Measurements from ENCODE around the gene PRRT1B. TPM values are rescaled to one million over a fixed set of nuclear protein-coding genes. Genes with fewer than 3 reads are reported as not detected.

Gene PRRT1B
- total RNA-seq, 5 donors from 2014 or later (not counting 1 experiment from before 2014, with no cell fraction given) = not detected

DNA sequence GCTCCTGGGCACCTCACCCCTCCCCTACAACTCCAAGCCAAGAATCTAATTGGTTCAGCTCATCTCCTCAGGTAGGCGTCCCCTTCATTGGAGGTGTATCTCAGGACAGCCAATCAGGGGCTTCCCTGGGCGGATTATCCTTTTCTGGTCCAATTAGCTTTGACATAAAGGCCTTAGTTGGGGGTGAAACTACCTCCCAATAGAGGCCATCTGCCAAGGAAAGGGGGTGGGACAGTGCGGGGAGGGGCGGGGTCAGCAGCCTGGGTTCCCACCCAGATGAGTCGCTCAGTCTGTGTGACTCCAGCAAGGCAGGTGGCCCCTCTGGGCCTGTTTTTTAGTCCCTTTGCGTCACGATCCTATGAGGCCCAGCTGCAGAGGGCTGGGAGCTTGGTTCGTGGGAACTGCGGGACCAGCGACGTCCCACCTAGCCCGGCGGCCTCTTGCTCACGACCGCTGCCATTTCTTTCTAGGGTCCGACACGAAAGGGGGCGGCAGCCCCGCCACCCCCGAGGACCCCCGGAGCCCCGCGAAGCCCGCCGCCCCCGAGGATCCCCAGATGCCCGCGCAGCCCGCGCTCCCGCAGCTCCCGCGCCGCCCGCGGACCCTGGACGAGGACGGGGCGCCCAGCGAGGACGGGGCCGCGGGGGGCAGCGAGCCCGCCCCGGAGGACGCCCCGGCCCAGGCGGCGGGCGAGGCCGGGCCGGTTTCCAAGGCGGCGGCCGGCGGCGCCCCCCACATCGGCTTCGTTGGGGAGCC is 8.9 kb downstream of the PRRT1B start:
- no peaks in the 10 kb centered on the region for H3K36me3 ChIP-seq (ENCODE audit: control insufficient read depth in 2 of 2, extremely low read depth in 1 of 2, insufficient read depth in 1 of 2, low read length in 1 of 2)
- 39% methylated on average over 56 of the region's 60 CpGs for WGBS (ENCODE audit: insufficient coverage)
- Mint-ChIP-seq H3K4me3 (no peak overlapping the region), H3K27me3 (peaks cover 45 to 52% of the 10 kb centered on the region in 2 donors), H3K27ac (no peak overlapping the region), H3K36me3 (peaks cover 3% of the 10 kb centered on the region), H3K4me1 (peaks cover 4 to 5% (median 5%) of the 10 kb centered on the region in 3 donors), H3K9me3 (no peaks in the 10 kb centered on the region)
- DNase-seq = no peak
- H3K27ac ChIP-seq (ENCODE audit: low read length) = no peak overlapping the region
- no peak for ATAC-seq (replicated peaks in 1 of 4)
- H3K4me3 ChIP-seq (ENCODE audit: control insufficient read depth in 1 of 2, extremely low read depth in 1 of 2, low read length in 1 of 2) = no peak overlapping the region
- H3K4me1 ChIP-seq (ENCODE audit: control insufficient read depth in 1 of 2, extremely low read depth in 1 of 2, insufficient read depth in 2 of 2, low read length in 2 of 2) = peaks cover 0 to 5% of the 10 kb centered on the region in 2 experiments
- CTCF ChIA-PET = interaction anchor here (0.5 to 0.7 kb wide), 2 partner anchors 325 to 1799 kb away, joined by 3 to 5 read pairs; no protein-coding TSS in a partner anchor
- no peaks in the 10 kb centered on the region for H3K9me3 ChIP-seq
- POLR2A ChIA-PET = no interaction called here
- H3K27me3 ChIP-seq (replicated peaks in 1 of 2; ENCODE audit: control insufficient read depth in 2 of 2, extremely low read depth in 1 of 2, insufficient read depth in 2 of 2, low read length in 1 of 2) = peaks cover 3 to 39% of the 10 kb centered on the region in 2 experiments

DNA sequence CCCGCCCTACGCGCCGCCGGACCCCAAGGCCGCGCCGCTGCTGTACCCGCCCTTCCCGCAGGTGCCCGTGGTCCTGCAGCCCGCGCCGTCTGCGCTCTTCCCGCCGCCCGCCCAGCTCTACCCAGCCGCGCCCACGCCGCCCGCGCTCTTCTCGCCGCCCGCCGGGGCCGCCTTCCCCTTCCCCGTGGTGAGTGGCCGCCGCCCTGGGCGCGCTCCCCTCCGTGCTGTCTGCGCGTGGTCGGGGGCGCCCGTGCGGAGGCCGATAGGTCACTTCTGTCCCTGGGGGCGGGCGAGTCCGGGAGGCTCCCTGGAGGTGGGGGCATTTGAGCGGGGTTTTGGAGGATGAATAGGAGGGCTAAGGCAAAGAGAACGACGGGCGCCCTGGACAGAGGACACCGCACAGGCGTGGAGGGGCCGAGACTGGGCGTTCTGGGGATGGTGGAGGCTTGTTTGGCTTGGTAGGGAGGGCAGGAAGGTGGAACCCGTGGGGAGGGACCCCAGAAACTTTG is 9.6 kb downstream of the PRRT1B start:
- DNase-seq (peak in 1 of 35 experiments; percentile 19), ATAC-seq (replicated peaks in 1 of 4) (peak in 2 of 4 experiments; percentile 20 to 50)
- Mint-ChIP-seq H3K36me3 (peaks cover 3% of the 10 kb centered on the region), H3K4me1 (peaks cover 4 to 5% (median 5%) of the 10 kb centered on the region in 3 donors), H3K27me3 (peaks cover 38 to 46% of the 10 kb centered on the region in 2 donors), H3K9me3 (no peaks in the 10 kb centered on the region), H3K4me3 (peak overlapping the region in 2 of 3 donors; percentile 6 to 38), H3K27ac (peak overlapping the region in 1 of 2 donors; percentile 19)
- no peaks in the 10 kb centered on the region for H3K36me3 ChIP-seq (ENCODE audit: control insufficient read depth in 2 of 2, extremely low read depth in 1 of 2, insufficient read depth in 1 of 2, low read length in 1 of 2)
- peaks cover 3 to 37% of the 10 kb centered on the region in 2 experiments for H3K27me3 ChIP-seq (replicated peaks in 1 of 2; ENCODE audit: control insufficient read depth in 2 of 2, extremely low read depth in 1 of 2, insufficient read depth in 2 of 2, low read length in 1 of 2)
- no peak overlapping the region for H3K27ac ChIP-seq (ENCODE audit: low read length)
- ChIA-PET POLR2A (no interaction called here), CTCF (no interaction called here)
- no peaks in the 10 kb centered on the region for H3K9me3 ChIP-seq
- WGBS (ENCODE audit: insufficient coverage) = 26% methylated on average over 38 of the region's 54 CpGs
- no peak overlapping the region for H3K4me3 ChIP-seq (ENCODE audit: control insufficient read depth in 1 of 2, extremely low read depth in 1 of 2, low read length in 1 of 2)
- peaks cover 0 to 5% of the 10 kb centered on the region in 2 experiments for H3K4me1 ChIP-seq (ENCODE audit: control insufficient read depth in 1 of 2, extremely low read depth in 1 of 2, insufficient read depth in 2 of 2, low read length in 2 of 2)

DNA sequence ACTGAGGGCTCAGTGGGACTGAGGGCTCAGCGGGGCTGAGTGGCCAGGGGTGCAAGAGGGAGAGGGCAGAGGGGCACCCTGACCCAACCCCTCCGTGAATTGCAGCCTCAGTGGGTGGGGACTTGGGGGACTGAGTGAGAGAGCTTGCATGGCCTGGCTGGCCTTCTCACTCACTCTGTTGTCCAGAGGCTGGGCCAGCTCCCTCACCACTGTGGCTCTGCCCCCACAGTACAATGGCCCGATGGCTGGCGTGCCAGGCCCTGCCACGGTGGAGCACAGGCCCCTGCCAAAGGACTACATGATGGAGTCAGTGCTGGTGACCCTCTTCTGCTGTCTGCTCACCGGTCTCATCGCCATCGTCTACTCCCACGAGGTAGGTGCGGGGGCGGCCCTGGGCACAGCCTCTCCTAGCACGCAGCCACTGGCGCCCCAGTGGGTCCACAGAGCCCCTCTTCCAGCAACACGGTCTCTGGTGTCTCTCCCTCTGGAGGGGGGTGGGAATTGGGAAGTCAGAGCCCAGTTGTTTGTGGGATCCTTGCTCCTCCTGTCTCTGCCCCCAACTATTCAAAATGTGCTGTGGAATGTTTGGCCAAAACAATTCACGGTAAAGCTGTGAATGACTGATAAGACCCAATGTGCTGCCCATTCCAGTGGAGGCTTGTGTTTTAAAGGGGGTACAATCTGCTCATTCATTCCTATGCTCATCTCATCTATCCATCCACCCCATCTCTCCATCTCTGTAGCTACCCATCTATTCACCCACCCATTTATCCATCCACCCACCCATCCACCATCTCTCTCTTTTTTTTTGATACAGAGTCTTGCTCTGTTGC is 10.7 kb downstream of the PRRT1B start:
- no peaks in the 10 kb centered on the region for H3K9me3 Mint-ChIP-seq
- peak overlapping the region in 2 of 3 donors; percentile 34 for H3K4me3 Mint-ChIP-seq
- 96% methylated on average over 11 of the region's 15 CpGs for WGBS (ENCODE audit: insufficient coverage)

DNA sequence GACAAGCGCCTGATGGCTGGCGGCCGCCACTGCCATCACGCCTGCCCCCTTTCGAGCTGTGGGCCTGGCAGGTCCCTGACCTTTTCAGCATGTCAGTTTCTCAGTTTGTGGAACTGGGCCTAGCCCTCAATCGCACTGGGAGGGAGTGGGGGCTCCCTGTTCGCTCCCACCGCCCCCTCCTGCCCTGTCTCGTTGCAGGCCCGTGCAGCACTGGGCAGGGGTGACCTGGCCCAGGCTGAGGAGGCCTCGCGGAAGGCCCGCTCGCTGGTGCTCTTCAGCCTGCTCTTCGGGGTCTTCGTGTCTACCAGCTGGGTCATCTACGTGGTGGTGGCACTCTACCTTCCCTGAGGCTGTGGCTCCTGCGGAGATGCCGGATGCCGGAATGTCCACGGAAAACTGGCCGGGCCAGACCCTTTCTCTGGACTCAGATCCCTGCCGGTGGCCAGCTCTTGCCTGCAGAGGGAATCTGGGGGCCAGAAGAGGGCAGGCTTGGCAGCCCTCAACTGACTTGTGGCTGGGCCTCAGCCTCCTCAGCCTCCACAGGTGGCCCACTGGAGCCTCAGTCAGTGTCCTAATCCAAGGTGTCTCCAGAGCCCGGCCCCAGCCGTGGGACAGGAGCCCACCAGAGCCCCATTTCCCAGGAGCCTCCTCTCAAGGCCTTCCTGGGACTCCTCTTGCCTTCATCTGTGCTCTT is 12.7 kb downstream of the PRRT1B start:
- CTCF ChIA-PET = no interaction called here
- ATAC-seq (replicated peaks in 1 of 4) (no peak), DNase-seq (no peak)
- Mint-ChIP-seq H3K4me3 (no peak overlapping the region), H3K36me3 (peaks cover under 1% of the 10 kb centered on the region), H3K27ac (no peak overlapping the region), H3K4me1 (peaks cover 4 to 5% (median 5%) of the 10 kb centered on the region in 3 donors), H3K9me3 (no peaks in the 10 kb centered on the region), H3K27me3 (peaks cover 27 to 29% of the 10 kb centered on the region in 2 donors)
- H3K4me1 ChIP-seq (ENCODE audit: control insufficient read depth in 1 of 2, extremely low read depth in 1 of 2, insufficient read depth in 2 of 2, low read length in 2 of 2) = peaks cover 0 to 5% of the 10 kb centered on the region in 2 experiments
- WGBS (ENCODE audit: insufficient coverage) = 93% methylated on average over 24 of the region's 25 CpGs
- H3K27me3 ChIP-seq (replicated peaks in 1 of 2; ENCODE audit: control insufficient read depth in 2 of 2, extremely low read depth in 1 of 2, insufficient read depth in 2 of 2, low read length in 1 of 2) = peaks cover 3 to 28% of the 10 kb centered on the region in 2 experiments
- POLR2A ChIA-PET = no interaction called here
- no peak overlapping the region for H3K4me3 ChIP-seq (ENCODE audit: control insufficient read depth in 1 of 2, extremely low read depth in 1 of 2, low read length in 1 of 2)
- no peak overlapping the region for H3K27ac ChIP-seq (ENCODE audit: low read length)
- H3K36me3 ChIP-seq (ENCODE audit: control insufficient read depth in 2 of 2, extremely low read depth in 1 of 2, insufficient read depth in 1 of 2, low read length in 1 of 2) = no peaks in the 10 kb centered on the region
- peaks cover 2% of the 10 kb centered on the region for H3K9me3 ChIP-seq

More for the DNA sequence above, 10.7 kb downstream of the PRRT1B start:
- H3K27ac Mint-ChIP-seq = peak overlapping the region in 1 of 2 donors; percentile 6
- Histone ChIP-seq H3K27me3 (replicated peaks in 1 of 2; ENCODE audit: control insufficient read depth in 2 of 2, extremely low read depth in 1 of 2, insufficient read depth in 2 of 2, low read length in 1 of 2) (peaks cover 3 to 37% of the 10 kb centered on the region in 2 experiments), H3K27ac (ENCODE audit: low read length) (no peak overlapping the region), H3K4me3 (ENCODE audit: control insufficient read depth in 1 of 2, extremely low read depth in 1 of 2, low read length in 1 of 2) (no peak overlapping the region), H3K4me1 (ENCODE audit: control insufficient read depth in 1 of 2, extremely low read depth in 1 of 2, insufficient read depth in 2 of 2, low read length in 2 of 2) (peaks cover 0 to 5% of the 10 kb centered on the region in 2 experiments), H3K9me3 (no peaks in the 10 kb centered on the region), H3K36me3 (ENCODE audit: control insufficient read depth in 2 of 2, extremely low read depth in 1 of 2, insufficient read depth in 1 of 2, low read length in 1 of 2) (no peaks in the 10 kb centered on the region)
- DNase-seq = no peak
- peaks cover 4 to 5% (median 5%) of the 10 kb centered on the region in 3 donors for H3K4me1 Mint-ChIP-seq
- ATAC-seq (replicated peaks in 1 of 4) = no peak
- H3K27me3 Mint-ChIP-seq = peaks cover 32 to 38% of the 10 kb centered on the region in 2 donors
- POLR2A ChIA-PET = no interaction called here
- H3K36me3 Mint-ChIP-seq = peaks cover 3% of the 10 kb centered on the region
- CTCF ChIA-PET = no interaction called here

DNA sequence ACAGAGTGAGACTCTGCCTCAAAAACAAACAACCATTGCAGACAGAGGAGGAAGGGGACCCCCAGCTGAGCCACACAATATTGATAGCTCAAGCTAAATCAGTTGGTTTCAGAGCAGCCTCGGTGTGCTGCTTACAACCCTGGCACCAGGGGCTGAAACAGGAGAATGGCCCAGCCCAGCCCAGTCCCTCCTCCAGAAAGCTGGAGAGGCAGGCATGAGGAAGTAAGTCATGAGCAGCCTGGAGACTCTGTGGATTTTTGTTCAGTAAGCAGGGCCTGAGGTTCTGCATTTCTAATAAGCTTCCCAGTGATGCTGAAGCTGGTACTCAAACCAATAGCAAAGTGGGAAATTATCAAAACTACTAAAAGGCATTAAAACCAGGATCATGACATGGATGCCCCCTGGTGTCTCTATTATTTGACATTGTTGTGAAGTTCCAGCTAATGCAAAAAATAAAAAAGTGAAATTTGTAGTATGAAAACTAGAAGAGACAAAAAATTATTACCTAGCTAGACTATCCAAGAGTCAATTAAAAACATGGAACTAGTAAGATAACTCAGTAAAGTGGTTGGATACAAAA is 14.2 kb downstream of the PRRT1B start:
- POLR2A ChIA-PET = interaction anchor here in 1 of 2 donors (0.6 kb wide), 1 partner anchor 24 kb away, joined by 3 read pairs; no protein-coding TSS in a partner anchor
- Histone ChIP-seq H3K27ac (ENCODE audit: low read length) (no peak overlapping the region), H3K9me3 (peaks cover 2% of the 10 kb centered on the region), H3K4me1 (ENCODE audit: control insufficient read depth in 1 of 2, extremely low read depth in 1 of 2, insufficient read depth in 2 of 2, low read length in 2 of 2) (peaks cover 0 to 5% of the 10 kb centered on the region in 2 experiments), H3K27me3 (replicated peaks in 1 of 2; ENCODE audit: control insufficient read depth in 2 of 2, extremely low read depth in 1 of 2, insufficient read depth in 2 of 2, low read length in 1 of 2) (peaks cover 0 to 14% of the 10 kb centered on the region in 2 experiments), H3K4me3 (ENCODE audit: control insufficient read depth in 1 of 2, extremely low read depth in 1 of 2, low read length in 1 of 2) (no peak overlapping the region), H3K36me3 (ENCODE audit: control insufficient read depth in 2 of 2, extremely low read depth in 1 of 2, insufficient read depth in 1 of 2, low read length in 1 of 2) (no peaks in the 10 kb centered on the region)
- no CpG with 5 or more reads among the region's 1 CpG for WGBS (ENCODE audit: insufficient coverage)
- no peaks in the 10 kb centered on the region for H3K9me3 Mint-ChIP-seq
- ATAC-seq (replicated peaks in 1 of 4) = no peak
- H3K36me3 Mint-ChIP-seq = no peaks in the 10 kb centered on the region
- CTCF ChIA-PET = interaction anchor here in 1 of 2 donors (0.6 kb wide), 1 partner anchor 127 kb away, joined by 6 read pairs; no protein-coding TSS in a partner anchor
- H3K4me3 Mint-ChIP-seq = no peak overlapping the region
- peak in 1 of 35 experiments; percentile 34 for DNase-seq
- peaks cover 4 to 5% (median 5%) of the 10 kb centered on the region in 3 donors for H3K4me1 Mint-ChIP-seq
- H3K27me3 Mint-ChIP-seq = peaks cover 16 to 19% of the 10 kb centered on the region in 2 donors
- H3K27ac Mint-ChIP-seq = no peak overlapping the region
